Measurements from ENCODE around the gene C11orf65.

DNA sequence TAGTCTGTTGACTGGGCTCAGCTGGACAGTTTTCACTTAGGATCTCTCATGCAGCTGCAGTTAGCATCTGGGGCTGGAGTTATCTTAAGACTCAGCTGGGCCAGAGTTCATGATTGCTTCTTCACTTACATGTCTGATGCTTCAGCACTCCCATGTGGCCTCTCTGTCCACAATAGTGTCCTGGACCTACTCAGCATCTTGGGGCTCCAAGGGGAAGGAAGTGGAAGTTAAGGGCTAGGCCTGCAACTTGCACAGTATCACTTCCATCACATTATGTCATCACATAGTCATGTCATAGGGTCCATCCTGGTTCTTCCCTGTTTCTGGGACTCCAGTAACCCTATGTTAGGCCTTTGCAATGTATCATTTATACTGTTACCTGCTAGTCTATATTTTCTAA is 115.9 kb downstream of the C11orf65 start:
- TF ChIP-seq, protein P1, sequence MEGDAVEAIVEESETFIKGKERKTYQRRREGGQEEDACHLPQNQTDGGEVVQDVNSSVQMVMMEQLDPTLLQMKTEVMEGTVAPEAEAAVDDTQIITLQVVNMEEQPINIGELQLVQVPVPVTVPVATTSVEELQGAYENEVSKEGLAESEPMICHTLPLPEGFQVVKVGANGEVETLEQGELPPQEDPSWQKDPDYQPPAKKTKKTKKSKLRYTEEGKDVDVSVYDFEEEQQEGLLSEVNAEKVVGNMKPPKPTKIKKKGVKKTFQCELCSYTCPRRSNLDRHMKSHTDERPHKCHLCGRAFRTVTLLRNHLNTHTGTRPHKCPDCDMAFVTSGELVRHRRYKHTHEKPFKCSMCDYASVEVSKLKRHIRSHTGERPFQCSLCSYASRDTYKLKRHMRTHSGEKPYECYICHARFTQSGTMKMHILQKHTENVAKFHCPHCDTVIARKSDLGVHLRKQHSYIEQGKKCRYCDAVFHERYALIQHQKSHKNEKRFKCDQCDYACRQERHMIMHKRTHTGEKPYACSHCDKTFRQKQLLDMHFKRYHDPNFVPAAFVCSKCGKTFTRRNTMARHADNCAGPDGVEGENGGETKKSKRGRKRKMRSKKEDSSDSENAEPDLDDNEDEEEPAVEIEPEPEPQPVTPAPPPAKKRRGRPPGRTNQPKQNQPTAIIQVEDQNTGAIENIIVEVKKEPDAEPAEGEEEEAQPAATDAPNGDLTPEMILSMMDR (IDR thresholded peaks at IDR 0.05), result no peak
- TF ChIP-seq POLR2A (IDR thresholded peaks at IDR 0.05), result no peak
